Testis (tissue), 2 donors: ENCODE results near the gene TMEM222.

Experiments used
- POLR2A ChIP-seq: fragments of 450-650 bp; IDR thresholded peaks from one replicate; pipeline ENCODE4 v1.6.1; 2017; ENCODE audit warnings: antibody characterized with exemption, mild to moderate bottlenecking, moderate library complexity
- TF ChIP-seq, protein P1 (sequence below), 3 experiments: fragments of 450-650 bp in 2 of 3; fragments of 200-600 bp in 1 of 3; sonication (generic) in 1 of 3; IDR thresholded peaks; one replicate each; pipeline ENCODE4 v1.5.1; 2016 to 2019; ENCODE audit warnings: antibody characterized with exemption in 3 of 3, mild to moderate bottlenecking in 2 of 3, moderate library complexity in 1 of 3

DNA sequence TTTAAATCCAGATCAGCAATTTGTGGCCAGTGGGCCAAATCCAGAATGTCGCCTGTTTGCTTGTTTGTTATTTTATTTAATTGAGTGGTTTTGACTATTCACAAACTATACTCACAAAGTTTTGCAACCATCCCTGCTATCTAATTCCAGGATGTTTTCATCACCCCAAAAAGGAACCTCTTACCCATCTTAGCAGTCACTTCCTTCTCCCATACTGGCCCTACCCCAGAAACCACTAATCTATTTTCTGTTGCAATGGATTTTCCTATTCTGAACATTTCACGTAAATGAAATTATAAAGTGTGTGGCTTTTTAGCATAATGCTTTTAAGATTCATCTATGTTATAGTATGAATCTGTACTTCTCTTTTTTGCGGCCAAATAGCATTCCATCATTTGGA, 46.3 kb upstream of the TMEM222 start:
- TF ChIP-seq, protein P1, sequence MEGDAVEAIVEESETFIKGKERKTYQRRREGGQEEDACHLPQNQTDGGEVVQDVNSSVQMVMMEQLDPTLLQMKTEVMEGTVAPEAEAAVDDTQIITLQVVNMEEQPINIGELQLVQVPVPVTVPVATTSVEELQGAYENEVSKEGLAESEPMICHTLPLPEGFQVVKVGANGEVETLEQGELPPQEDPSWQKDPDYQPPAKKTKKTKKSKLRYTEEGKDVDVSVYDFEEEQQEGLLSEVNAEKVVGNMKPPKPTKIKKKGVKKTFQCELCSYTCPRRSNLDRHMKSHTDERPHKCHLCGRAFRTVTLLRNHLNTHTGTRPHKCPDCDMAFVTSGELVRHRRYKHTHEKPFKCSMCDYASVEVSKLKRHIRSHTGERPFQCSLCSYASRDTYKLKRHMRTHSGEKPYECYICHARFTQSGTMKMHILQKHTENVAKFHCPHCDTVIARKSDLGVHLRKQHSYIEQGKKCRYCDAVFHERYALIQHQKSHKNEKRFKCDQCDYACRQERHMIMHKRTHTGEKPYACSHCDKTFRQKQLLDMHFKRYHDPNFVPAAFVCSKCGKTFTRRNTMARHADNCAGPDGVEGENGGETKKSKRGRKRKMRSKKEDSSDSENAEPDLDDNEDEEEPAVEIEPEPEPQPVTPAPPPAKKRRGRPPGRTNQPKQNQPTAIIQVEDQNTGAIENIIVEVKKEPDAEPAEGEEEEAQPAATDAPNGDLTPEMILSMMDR (IDR thresholded peaks at IDR 0.05) = no peak
- no peak for TF ChIP-seq POLR2A
